H1 (cell line): Measurements from ENCODE around the gene CROT. TPM values are rescaled to one million over a fixed set of nuclear protein-coding genes. Genes with fewer than 3 reads are reported as not detected.

Source experiments
- ASH2L ChIP-seq: fragments of 200-600, 300-600 bp; sonication (generic); IDR thresholded peaks from one replicate; pipeline ENCODE4 v1.7.1; 2017; ENCODE audit warnings: low read length
- BRCA1 ChIP-seq: IDR thresholded peaks from 2 replicates; pipeline ENCODE4 v1.6.1; 2012; ENCODE audit warnings: low read depth, low read length, improper control_type of control experiment
- CBX5 ChIP-seq: fragments of 300-800, 300-1000 bp; sonication (generic); IDR thresholded peaks from 2 replicates; pipeline ENCODE4 v1.7.1; 2016; ENCODE audit warnings: antibody characterized with exemption, low read length, low read depth
- CBX8 ChIP-seq: fragments of 300-800, 300-1000 bp; sonication (generic); IDR thresholded peaks from 2 replicates; pipeline ENCODE4 v1.7.1; 2016; ENCODE audit warnings: low read depth, low read length, borderline replicate concordance
- CHD7 ChIP-seq: fragments of 300-600 bp; sonication (generic); IDR thresholded peaks from 2 replicates; pipeline ENCODE4 v1.7.1; 2012; ENCODE audit warnings: low read length, moderate library complexity, mild to moderate bottlenecking, inconsistent platforms; ENCODE audit not compliant: insufficient replicate concordance
- HDAC2 ChIP-seq, 2 experiments: fragments of 300-600 bp in 1 of 2; sonication (generic) in 1 of 2; IDR thresholded peaks; 2 replicates each; pipeline ENCODE4 v1.6.1; 2011 to 2012; ENCODE audit warnings: low read depth in 2 of 2, low read length in 2 of 2, mild to moderate bottlenecking in 2 of 2, moderate library complexity in 2 of 2, borderline replicate concordance in 1 of 2, inconsistent platforms in 1 of 2
- NANOG ChIP-seq: IDR thresholded peaks from 2 replicates; pipeline ENCODE4 v1.6.1; 2011; ENCODE audit warnings: low read length, low read depth, mild to moderate bottlenecking, inconsistent platforms; ENCODE audit not compliant: insufficient read depth, poor library complexity, severe bottlenecking
- RNF2 ChIP-seq: fragments of 200-900, 300-1000 bp; sonication (generic); IDR thresholded peaks from 2 replicates; pipeline ENCODE4 v1.7.1; 2016; ENCODE audit warnings: borderline replicate concordance, low read depth, mild to moderate bottlenecking, antibody characterized with exemption, low read length; ENCODE audit not compliant: poor library complexity, severe bottlenecking; ENCODE audit errors: missing control alignments
- RXRA ChIP-seq: IDR thresholded peaks from 2 replicates; pipeline ENCODE4 v1.6.1; 2011; ENCODE audit warnings: low read depth, mild to moderate bottlenecking, low read length, moderate library complexity; ENCODE audit not compliant: insufficient read depth
- SIN3A ChIP-seq, 2 experiments: IDR thresholded peaks in 1 of 2; conservative IDR thresholded peaks in 1 of 2; 2 replicates each; pipeline ENCODE4 v1.6.1; 2011 to 2012; ENCODE audit warnings: low read length in 2 of 2, improper control_type of control experiment in 1 of 2, low read depth in 1 of 2, mild to moderate bottlenecking in 1 of 2
- SIRT6 ChIP-seq: IDR thresholded peaks from one replicate; pipeline ENCODE4 v1.7.1; 2012; ENCODE audit warnings: low read length, inconsistent platforms
- polyA plus RNA-seq, 7 experiments: library from polyadenylated mRNA; depleted of rRNA in 3 of 7; stranded (reverse) in 5 of 7; unstranded in 2 of 7; fragments of >200 nt in 5 of 7; fragments of 200-250 nt in 2 of 7; gene quantifications; 1 replicate in 5 of 7; 2 replicates in 1 of 7; 4 replicates in 1 of 7; pipeline versions ENCODE4 v1.2.1 to v1.2.3, GENCODE V29; 2011 to 2013; ENCODE audit warnings: missing spikeins in 2 of 7, mixed read lengths in 2 of 7
- total RNA-seq: library from RNA; stranded (reverse); fragmentation: NEBNext Ultra II Directional; extraction: Animal tissue kit (Norgen Biotek cat#: 25700); gene quantifications from 2 replicates; pipeline ENCODE4 v1.2.1, GENCODE V29; 2021

CROT gene
- total and polyA plus RNA-seq, 2 of the 8 experiments (the other 6 are each of a cell fraction or from before 2014, with no cell fraction given), result 2.2 to 5.6 TPM

GRCh38 chr7:87332321-87332720 is 13.1 kb upstream of the CROT start (continued):
- TF ChIP-seq CHD7 (no peak), HDAC2 (IDR thresholded peaks at IDR 0.05; ENCODE audit: borderline replicate concordance in 1 of 2, low read depth in 2 of 2, low read length in 2 of 2) (no peak), SIRT6 (no peak), RXRA (no peak), NANOG (no peak), CBX8 (no peak), ASH2L (no peak), SIN3A (conservative IDR thresholded peaks at IDR 0.05 in 1 of 2, IDR thresholded peaks at IDR 0.05 in 1 of 2; ENCODE audit: low read depth in 1 of 2, low read length in 2 of 2) (no peak), CBX5 (no peak), RNF2 (no peak), BRCA1 (no peak)
- TF ChIP-seq, all 59 proteins: peak for 0
